Fibroblast of the conjunctiva (primary cell): ENCODE results near the gene CYP46A1.

Experiments used
- DNase-seq: peaks from one replicate; pipeline ENCODE4 v3.0.0-alpha.2; 2010; ENCODE audit warnings: low read depth

The CYP46A1 gene

DNA sequence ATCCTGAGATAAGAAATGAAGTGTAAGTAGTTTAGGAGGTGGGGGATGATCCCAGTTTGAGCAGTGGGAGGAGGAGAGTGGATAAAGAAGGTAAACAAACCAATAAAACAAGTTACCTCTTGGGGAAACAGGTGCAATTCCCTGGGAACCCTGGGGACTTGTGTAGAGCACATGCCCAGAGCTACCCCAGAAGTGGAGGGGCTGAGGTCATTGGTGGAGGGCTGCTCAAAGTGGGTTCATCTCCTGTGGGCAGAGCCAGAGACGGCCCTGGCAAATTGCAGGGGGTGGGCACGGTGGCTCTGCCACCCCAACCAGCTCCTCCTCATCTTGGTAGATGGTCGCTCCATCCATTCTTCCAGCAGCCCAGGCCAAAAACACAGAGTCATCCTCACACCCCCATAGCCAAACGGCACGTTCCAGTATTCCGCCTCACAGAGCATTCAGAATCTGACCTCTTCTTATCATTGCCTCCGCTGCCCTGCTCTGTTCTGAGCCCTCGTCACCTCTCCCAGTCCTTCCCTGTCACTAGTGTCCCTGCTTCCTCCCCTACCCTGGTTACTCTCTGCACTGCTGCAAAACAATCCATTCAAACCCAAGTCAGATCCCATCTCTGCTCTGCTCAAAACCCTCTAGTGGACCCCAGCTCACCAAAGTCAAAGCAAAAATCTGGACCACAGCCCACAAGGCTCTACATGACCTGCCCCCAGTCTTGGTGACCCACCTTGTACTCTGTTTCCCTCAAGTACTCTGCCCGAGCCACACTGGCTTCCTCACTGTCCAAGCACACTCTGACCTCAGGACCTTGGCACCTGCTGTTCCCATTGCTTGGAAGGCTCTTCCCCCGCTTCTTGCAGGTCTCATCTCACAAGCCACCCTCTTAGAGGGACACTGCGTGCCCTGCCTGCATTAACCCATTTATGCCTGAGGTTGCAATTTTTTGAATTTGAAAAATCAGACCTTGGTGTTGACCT, 5.5 kb downstream of the CYP46A1 start:
- no peak for DNase-seq

DNA sequence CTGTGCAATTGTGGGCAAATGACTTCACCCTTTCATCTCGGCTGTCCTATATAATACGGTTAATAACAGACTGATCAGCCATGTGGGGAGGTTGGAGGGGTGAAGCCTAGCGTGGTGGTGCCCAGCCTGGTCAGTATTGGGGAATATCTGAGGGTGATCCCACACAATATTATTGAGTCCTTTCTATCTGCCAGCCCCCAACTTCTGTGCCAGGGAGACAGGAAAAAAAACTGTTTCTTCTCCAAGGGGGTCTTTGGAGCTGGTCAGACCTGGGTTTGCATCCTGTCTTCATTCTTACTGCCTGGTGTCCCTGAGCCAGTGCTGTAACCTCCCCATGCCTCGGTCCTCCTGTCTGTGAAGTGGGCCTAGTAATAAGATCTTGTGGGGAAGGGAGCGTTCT, 6.5 kb downstream of the CYP46A1 start:
- DNase-seq: no peak

DNA sequence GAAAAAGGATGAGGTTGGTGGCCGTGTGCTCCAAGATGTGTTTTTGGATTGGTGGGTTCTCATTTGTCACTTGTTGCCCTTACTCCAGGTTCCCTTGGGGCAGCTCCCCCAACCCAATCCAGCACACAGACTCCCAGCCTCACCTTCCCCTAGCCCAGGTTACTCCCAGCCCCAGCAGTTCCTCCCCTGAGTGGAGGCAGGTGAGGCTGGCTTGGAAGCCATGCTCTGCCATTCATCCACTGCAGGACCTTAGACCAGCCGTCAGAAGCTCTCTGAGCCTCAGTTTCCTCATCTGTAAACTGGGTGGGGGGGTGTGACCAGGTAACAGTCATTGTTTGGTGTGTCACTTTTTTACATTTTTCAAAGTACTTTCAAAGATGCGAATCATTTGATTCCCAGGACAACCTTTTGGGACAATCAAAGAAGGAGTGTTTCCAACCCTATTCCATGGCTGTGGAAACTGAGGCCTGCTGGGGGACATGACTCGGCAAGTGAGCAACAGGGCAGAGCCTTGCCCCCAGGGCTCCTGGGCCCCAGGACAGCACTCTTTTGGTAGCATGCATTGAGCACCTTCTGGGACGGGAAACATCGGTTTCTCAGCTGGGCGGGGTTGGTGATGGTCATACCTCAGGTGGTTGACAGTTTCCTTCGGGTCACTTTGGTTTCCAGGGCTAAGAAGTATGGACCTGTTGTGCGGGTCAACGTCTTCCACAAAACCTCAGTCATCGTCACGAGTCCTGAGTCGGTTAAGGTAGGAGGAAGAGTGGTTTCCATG, 7.2 kb downstream of the CYP46A1 start:
- no peak for DNase-seq

DNA sequence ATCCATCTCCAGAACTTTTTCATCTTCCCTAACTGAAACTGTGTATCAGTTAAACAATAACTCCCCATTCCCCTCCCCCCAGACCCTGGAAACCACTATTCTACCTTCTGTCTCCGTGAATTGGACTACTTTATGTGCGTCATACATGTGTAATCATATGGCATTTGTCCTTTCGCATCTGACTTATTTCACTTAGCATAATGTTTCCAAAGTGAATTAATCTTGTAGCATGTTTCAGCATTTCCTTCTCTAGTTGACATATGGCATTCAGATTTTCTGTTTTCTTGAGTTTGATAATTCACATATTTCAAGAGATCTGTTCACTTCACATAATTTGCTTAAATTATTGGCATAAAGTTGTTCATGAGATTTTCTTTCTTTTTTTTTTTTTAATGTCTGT, 9.8 kb downstream of the CYP46A1 start:
- no peak for DNase-seq

DNA sequence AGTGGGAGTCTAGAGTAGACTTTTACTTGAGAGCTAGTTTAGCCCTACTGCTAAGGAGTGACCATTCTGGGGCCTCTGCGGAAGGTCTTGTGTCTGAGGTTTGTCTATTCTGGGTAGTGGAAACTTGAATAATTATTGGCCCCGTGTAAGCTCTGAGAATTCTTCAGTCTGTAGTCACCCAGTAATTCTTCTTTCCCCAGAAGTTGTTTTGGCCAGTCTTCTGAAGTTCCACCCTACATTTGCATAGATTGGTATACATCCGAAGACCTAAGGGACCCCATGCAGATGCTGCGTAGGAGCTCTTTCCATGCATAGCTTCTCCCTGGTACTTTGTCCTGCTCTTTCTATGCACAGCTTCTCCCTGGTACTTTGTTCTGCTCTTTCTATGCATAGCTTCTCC, 12.8 kb downstream of the CYP46A1 start:
- DNase-seq: no peak

DNA sequence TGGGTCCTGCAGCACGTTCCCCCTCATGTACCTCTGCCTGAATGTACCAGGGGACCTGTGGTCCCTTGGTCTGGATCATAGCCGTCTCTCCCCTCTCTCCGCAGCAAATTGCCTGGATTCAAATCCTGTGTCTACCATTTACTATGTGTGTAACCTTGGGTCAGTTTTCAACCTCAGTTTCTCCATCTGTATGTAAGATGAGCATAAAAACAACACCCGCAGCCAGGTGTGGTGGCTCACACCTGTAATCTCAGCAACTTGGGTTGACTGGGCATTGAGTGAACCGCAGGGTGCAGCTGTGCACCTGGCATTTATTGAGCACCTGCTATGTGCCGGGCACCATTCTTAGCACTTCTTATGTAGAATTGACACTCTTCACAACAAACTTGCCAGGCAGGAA, 14.1 kb downstream of the CYP46A1 start:
- no peak for DNase-seq

DNA sequence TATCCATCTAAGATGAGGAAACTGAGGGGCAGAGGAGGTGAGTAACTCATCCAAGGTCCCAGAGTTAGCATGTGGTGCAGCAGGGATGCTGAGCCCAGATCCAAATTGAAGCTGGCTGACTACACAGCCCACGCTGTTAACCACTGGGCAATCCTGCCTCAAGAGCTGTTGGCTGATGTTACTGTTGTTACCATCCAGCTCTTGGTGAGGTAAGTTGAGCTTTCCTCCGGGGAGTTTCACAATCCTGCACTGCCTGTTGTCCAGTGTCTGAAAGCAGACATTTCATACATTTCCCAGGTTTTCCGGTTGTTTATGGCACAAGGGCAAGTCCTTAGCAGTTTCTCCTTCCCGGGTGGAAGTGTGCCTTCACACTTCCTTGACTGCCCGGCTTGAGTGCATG, 14.5 kb downstream of the CYP46A1 start:
- no peak for DNase-seq

DNA sequence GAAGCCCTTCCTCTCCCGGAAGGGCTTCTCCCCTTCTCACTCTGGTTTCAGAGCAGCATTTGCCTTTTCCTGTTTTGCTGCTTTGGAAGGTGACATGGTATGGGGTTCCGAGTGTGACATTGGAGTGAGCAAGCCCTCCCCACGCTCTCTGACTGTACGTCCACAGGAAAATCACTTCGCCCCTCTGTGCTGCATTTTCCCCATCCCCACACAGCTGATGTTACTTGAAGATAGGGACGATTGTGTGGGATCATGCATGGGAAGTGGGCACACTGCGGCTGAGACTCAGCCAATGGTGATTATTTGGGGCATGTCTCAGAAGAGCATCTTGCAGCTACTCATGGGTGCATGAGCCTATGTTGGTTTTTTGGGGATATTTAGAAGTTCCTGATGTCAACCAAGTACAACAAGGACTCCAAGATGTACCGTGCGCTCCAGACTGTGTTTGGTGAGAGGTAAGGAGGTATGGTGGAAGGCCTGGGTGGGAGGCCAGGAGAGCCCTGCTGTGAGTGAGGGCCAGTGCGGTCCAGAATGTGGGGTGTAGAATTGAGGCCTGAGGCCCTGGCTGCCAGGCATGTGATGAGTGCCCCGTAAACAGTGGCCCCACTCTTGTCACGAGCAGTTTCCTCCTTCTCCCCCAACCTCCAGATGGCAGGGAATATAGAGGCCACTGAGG, 15.1 kb downstream of the CYP46A1 start:
- DNase-seq: no peak

DNA sequence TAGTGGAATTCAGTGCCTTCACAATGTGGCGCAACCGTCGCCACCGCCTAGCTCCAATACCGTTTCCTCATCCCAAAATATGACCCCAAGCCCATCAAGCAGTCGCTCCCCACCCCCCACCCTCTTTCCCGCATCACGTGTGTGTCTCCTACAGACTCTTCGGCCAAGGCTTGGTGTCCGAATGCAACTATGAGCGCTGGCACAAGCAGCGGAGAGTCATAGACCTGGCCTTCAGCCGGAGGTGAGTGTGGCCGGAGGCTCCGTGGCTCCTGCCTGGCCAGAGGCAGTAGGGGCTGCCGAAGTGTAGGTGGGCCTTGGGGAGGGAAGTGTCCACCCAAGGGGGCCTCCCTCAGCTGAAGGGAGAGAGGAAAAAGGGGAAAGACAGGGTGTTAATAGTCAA, 15.8 kb downstream of the CYP46A1 start:
- no peak for DNase-seq

DNA sequence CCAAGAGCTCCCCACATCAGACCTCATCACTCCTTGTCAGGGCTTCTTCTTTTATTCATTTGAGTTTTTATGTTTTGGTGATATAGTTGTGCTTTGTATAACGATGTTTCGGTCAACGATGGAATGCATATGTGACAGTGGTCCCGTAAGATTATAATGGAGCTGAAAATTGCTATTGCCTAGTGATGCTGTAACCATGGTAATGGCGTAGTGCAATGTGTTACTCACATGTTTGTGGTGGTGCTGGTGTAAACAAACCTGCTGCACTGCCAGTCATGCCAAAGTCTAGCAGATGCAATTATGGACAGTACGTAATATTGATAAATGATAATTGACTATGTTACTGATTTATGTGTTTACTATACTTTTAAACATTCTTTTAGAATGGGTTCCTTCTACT, 16.3 kb downstream of the CYP46A1 start:
- DNase-seq: no peak

DNA sequence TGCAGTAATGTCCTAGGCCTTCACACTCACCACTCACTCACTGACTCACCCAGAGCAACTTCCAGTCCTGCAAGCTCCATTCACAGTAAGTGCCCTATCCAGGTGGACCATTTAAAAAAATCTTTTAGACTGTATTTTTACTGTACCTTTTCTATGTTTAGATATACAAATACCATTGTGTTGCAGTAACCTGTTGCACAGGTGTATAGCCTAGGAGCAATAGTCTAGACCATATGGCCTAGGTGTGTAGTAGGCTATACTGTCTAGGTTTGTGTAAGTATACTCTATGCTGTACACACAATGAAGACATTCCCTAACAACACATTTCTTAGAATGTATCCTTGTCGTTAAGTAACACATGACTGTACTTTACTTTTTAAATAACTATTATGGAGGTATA, 17.2 kb downstream of the CYP46A1 start:
- no peak for DNase-seq

DNA sequence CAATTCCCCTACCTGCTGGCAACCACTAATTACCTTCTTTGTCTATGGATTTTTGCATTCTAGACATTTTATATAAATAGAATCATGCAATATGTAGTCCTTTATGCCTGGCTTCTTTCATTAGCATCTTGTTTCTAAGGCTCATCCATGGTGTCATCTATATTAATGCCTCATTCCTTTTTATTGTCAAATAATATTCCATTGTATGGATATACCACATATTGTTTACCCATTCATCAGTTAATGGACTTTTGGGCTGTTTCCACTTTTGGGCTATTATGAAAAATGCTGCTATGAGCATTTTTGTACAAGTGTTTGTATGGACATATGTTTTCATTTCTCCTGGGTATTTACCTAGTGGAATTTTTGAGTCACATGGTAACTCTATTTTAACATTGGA, 18.0 kb downstream of the CYP46A1 start:
- DNase-seq: no peak

DNA sequence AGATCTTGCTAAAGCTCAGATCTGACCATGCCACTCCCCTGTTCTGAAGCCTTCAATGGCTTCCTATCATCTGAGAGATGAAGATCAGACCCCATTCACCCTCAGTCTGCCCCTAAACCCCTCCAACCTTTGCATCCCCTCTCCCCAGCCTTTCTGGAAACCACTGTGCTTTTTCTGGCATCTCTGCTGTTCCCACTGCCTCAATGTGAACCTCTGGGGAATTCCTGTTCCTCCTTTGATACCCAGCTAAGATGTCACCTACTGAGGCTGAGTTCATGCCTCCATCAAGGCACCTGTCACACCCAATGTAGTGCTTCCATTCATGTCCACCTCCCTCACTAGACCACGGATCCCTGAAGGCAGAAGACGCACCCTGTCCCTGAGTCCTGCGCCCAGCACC, 19.3 kb downstream of the CYP46A1 start:
- DNase-seq: no peak

DNA sequence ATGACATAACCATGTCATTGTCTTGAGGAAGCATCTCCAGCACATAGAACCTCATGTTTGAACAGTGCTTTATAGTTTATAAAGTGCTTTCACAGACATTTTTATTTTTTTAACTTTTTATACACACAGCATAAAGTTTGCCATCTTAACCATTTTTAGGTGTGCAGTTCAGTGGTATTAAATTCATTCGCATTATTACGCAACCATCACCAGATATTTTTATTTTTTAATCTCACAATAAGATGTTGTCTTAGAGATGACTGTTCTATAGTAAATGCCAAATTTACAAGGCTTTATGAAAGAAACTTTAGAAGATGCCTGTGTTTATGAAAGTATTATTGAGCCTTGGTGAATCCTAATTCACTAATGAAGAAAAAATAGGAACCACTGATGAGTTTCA, 19.9 kb downstream of the CYP46A1 start:
- no peak for DNase-seq

DNA sequence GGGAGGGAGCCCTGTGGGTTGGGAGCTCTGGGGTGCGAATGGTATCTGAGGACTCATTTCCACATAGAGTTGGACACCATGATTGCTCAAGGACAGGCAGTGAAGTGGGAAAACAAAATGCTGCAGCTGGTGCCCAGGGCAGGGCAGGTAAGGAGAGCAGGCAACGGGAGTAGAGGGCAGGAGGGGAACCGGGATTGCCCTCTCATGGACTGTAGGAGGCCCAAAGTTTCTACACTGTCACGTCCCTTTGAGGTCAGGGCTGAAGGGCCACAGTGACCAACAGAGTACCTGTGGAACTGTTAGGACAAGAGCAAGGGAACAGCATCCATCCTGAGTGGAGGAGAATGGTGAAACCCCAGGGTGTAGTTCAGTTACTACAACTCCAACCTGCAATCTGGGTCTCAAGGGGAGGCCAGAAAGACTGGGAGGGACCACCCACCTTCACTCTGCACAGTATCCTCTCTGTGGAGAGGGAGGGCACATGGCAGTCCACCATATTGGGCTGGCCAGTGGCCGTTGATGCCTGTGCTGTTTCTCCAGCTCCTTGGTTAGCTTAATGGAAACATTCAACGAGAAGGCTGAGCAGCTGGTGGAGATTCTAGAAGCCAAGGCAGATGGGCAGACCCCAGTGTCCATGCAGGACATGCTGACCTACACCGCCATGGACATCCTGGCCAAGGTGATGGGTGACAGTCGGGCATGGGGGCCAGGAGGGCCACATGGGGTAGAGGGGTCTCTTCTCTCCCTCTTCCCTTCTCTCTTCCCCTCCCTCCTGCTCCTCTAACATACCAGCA, 22.2 kb downstream of the CYP46A1 start:
- no peak for DNase-seq

DNA sequence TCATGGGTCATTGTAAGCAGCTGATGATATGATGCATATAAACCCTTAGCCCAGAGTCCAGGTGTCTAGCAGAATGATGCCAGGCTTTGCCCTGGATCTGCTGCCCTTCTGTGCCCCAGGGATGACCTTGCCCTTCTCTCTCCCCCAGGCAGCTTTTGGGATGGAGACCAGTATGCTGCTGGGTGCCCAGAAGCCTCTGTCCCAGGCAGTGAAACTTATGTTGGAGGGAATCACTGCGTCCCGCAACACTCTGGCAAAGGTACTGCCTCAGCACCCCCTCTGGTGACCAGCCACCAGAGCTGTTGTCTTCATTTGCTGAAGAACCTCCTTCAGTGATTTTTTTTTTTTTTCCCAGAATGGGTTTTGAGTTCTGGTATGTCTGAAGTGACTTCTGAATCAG, 23.3 kb downstream of the CYP46A1 start:
- no peak for DNase-seq

DNA sequence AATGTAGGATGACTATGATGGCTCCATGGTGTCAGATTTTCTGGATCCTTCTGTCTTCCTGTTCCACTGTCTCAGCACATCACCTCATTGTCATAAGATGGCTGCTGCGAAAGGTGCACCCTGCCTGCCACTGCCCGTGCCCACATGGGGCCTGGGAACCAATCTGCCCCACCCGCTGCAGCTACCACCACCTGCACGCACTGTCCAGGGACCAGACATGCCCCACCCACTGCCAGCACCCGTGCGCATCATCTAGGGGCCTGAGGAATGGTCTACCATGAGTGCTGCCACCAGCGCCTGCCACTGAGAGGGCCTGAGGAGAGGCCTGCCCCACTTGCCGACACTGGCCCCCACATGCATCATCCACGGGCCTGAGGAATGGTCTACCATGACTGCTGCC, 23.8 kb downstream of the CYP46A1 start:
- DNase-seq: no peak

DNA sequence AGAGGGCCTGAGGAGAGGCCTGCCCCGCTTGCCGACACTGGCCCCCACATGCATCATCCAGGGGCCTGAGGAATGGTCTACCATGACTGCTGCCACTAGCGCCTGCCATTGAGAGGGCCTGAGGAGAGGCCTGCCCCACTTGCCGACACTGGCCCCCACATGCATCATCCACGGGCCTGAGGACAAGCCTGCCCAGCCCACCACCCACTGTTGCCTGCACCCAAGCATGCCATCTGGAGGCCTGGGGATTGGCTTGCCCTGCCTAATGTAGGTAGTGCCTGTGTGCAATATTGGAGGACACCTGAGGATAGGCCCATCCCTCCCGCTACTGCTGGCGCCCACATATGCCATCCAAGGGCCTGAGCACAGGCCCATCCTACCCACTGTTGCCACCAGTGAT, 24.4 kb downstream of the CYP46A1 start:
- no peak for DNase-seq

DNA sequence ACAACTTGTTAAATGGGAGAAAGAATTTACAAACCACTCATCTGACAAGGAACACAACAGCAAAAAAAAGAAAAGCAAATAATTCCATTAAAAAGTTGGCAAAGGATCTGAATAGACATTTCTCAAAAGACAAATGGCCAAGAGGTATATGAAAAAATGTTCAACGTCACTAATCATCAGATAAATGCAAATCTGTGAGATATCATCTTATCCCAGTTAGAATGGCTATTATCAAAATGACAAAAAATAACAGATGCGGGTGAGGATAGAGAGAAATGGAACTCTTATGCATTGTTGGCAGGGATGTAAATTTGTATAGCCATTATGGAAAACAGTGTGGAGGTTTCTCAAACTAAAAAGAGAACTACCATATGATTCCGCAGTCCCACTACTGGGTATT, 29.9 kb downstream of the CYP46A1 start:
- no peak for DNase-seq

DNA sequence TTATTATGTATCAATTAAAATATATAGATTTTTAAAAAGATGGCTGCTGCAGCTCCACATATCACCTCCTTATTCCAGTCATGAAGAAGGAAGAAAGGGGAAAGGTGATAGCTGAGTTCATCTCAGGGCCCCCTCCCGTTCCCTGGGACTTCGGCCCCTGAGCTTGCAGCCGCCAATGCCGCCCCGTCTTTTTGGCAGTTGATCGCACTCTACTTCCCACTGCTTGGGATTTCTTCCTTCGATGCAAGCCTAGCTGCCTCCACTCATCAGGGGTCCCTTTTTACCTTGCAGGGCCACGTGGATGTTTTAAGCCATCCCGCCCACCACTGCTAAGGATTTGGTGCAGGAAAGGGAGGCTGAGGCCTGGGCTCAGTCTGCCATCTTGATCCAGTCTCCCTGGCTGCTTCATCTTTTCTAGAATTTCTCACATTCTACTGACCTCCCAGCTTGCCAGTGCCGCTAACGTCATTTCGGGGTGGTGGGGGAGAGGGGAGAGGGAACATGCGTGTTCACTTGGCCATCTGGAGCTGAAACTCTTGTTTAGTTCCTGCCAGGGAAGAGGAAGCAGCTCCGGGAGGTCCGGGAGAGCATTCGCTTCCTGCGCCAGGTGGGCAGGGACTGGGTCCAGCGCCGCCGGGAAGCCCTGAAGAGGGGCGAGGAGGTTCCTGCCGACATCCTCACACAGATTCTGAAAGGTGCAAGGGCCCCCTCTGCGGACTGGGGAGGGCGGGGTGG, 31.3 kb downstream of the CYP46A1 start:
- no peak for DNase-seq
